ENCODE results near the gene TNKS2.
A peak's percentile ranks its signal among the peaks of the same experiment; 100 is the strongest.
"Not testable (repeated sequence)": the region's sequence is repeated elsewhere in the genome, so short reads cannot be mapped to it uniquely, and the experiment has no call there.

TNKS2 gene

GRCh38 chr10:91886954-91887271 lies 88.7 kb downstream of the TNKS2 start:
- H3K4me1 ChIP-seq (ENCODE audit: control insufficient read depth, insufficient read depth, low read length), result peaks cover 2% of the 10 kb centered on the region
- WGBS (ENCODE audit: insufficient coverage, insufficient read length), result no CpG with 5 or more reads among the region's 6 CpGs
- DNase-seq (ENCODE audit: low read depth, low spot score), result no peak
- H3K9me3 ChIP-seq (ENCODE audit: control insufficient read depth, insufficient read depth, low read length), result no peaks in the 10 kb centered on the region
- H3K4me3 ChIP-seq (ENCODE audit: low read length), result no peak overlapping the region
- no peak overlapping the region for H3K27ac ChIP-seq (ENCODE audit: low read length)
- H3K36me3 ChIP-seq (ENCODE audit: control insufficient read depth, insufficient read depth, low read length), result no peaks in the 10 kb centered on the region
- no peaks in the 10 kb centered on the region for H3K27me3 ChIP-seq (ENCODE audit: control insufficient read depth, insufficient read depth, low read length)

- H3K36me3 ChIP-seq (ENCODE audit: control insufficient read depth, insufficient read depth, low read length), result no peaks in the 10 kb centered on the region
- H3K27me3 ChIP-seq (ENCODE audit: control insufficient read depth, insufficient read depth, low read length), result no peaks in the 10 kb centered on the region
- H3K9me3 ChIP-seq (ENCODE audit: control insufficient read depth, insufficient read depth, low read length), result no peaks in the 10 kb centered on the region
- no CpG with 5 or more reads among the region's 59 CpGs for WGBS (ENCODE audit: insufficient coverage, insufficient read length)
- no peak overlapping the region for H3K4me3 ChIP-seq (ENCODE audit: low read length)
- H3K27ac ChIP-seq (ENCODE audit: low read length), result peak overlapping the region; percentile 40
- H3K4me1 ChIP-seq (ENCODE audit: control insufficient read depth, insufficient read depth, low read length), result peaks cover 2% of the 10 kb centered on the region
- DNase-seq (ENCODE audit: low read depth, low spot score), result peak; percentile 96
These were observed 89.2 kb downstream of the TNKS2 start for GRCh38 chr10:91887272-91888076.

- peaks cover 1% of the 10 kb centered on the region for H3K4me1 ChIP-seq (ENCODE audit: control insufficient read depth, insufficient read depth, low read length)
- no peak overlapping the region for H3K4me3 ChIP-seq (ENCODE audit: low read length)
- H3K36me3 ChIP-seq (ENCODE audit: control insufficient read depth, insufficient read depth, low read length), result no peaks in the 10 kb centered on the region
- H3K27ac ChIP-seq (ENCODE audit: low read length), result no peak overlapping the region
- no peaks in the 10 kb centered on the region for H3K27me3 ChIP-seq (ENCODE audit: control insufficient read depth, insufficient read depth, low read length)
- no CpG with 5 or more reads among the region's 1 CpG for WGBS (ENCODE audit: insufficient coverage, insufficient read length)
- no peaks in the 10 kb centered on the region for H3K9me3 ChIP-seq (ENCODE audit: control insufficient read depth, insufficient read depth, low read length)
- no peak for DNase-seq (ENCODE audit: low read depth, low spot score)
These were observed 93.1 kb downstream of the TNKS2 start for GRCh38 chr10:91891125-91892001.

- Histone ChIP-seq H3K4me3 (ENCODE audit: low read length) (no peak overlapping the region), H3K27me3 (ENCODE audit: control insufficient read depth, insufficient read depth, low read length) (no peaks in the 10 kb centered on the region), H3K4me1 (ENCODE audit: control insufficient read depth, insufficient read depth, low read length) (no peaks in the 10 kb centered on the region; the same call in 1 of the 2 replicates), H3K27ac (ENCODE audit: low read length) (no peak overlapping the region), H3K36me3 (ENCODE audit: control insufficient read depth, insufficient read depth, low read length) (no peaks in the 10 kb centered on the region), H3K9me3 (ENCODE audit: control insufficient read depth, insufficient read depth, low read length) (no peaks in the 10 kb centered on the region)
- DNase-seq (ENCODE audit: low read depth, low spot score), result no peak
- no CpG with 5 or more reads among the region's 2 CpGs for WGBS (ENCODE audit: insufficient coverage, insufficient read length)
These were observed 94.8 kb downstream of the TNKS2 start for GRCh38 chr10:91893051-91893450.

GRCh38 chr10:91894261-91894685 lies 96.0 kb downstream of the TNKS2 start:
- not testable (repeated sequence) for H3K4me1 ChIP-seq (ENCODE audit: control insufficient read depth, insufficient read depth, low read length); DNase-seq (ENCODE audit: low read depth, low spot score); H3K27me3 ChIP-seq (ENCODE audit: control insufficient read depth, insufficient read depth, low read length); H3K9me3 ChIP-seq (ENCODE audit: control insufficient read depth, insufficient read depth, low read length); H3K36me3 ChIP-seq (ENCODE audit: control insufficient read depth, insufficient read depth, low read length); H3K4me3 ChIP-seq (ENCODE audit: low read length); H3K27ac ChIP-seq (ENCODE audit: low read length)
- WGBS (ENCODE audit: insufficient coverage, insufficient read length), result no CpG with 5 or more reads among the region's 14 CpGs

GRCh38 chr10:91896212-91896756 lies 98.1 kb downstream of the TNKS2 start:
- DNase-seq (ENCODE audit: low read depth, low spot score), result no peak
- H3K27ac ChIP-seq (ENCODE audit: low read length), result no peak overlapping the region
- H3K36me3 ChIP-seq (ENCODE audit: control insufficient read depth, insufficient read depth, low read length), result no peaks in the 10 kb centered on the region
- no peaks in the 10 kb centered on the region for H3K9me3 ChIP-seq (ENCODE audit: control insufficient read depth, insufficient read depth, low read length)
- no peaks in the 10 kb centered on the region for H3K4me1 ChIP-seq (ENCODE audit: control insufficient read depth, insufficient read depth, low read length)
- no peaks in the 10 kb centered on the region for H3K27me3 ChIP-seq (ENCODE audit: control insufficient read depth, insufficient read depth, low read length)
- no peak overlapping the region for H3K4me3 ChIP-seq (ENCODE audit: low read length)
- no CpG with 5 or more reads among the region's 3 CpGs for WGBS (ENCODE audit: insufficient coverage, insufficient read length)

GRCh38 chr10:91897421-91897820 lies 99.2 kb downstream of the TNKS2 start:
- DNase-seq (ENCODE audit: low read depth, low spot score), result no peak
- no CpG with 5 or more reads among the region's 8 CpGs for WGBS (ENCODE audit: insufficient coverage, insufficient read length)
- no peaks in the 10 kb centered on the region for H3K9me3 ChIP-seq (ENCODE audit: control insufficient read depth, insufficient read depth, low read length)

GRCh38 chr10:91901784-91902677 lies 103.8 kb downstream of the TNKS2 start:
- H3K4me1 ChIP-seq (ENCODE audit: control insufficient read depth, insufficient read depth, low read length), result peaks cover 2% of the 10 kb centered on the region; the same call in 1 of the 2 replicates
- WGBS (ENCODE audit: insufficient coverage, insufficient read length), result no CpG with 5 or more reads among the region's 2 CpGs
- H3K27ac ChIP-seq (ENCODE audit: low read length), result no peak overlapping the region
- H3K27me3 ChIP-seq (ENCODE audit: control insufficient read depth, insufficient read depth, low read length), result no peaks in the 10 kb centered on the region
- peaks cover 2% of the 10 kb centered on the region; the same call in 1 of the 2 replicates for H3K36me3 ChIP-seq (ENCODE audit: control insufficient read depth, insufficient read depth, low read length)
- H3K4me3 ChIP-seq (ENCODE audit: low read length), result no peak overlapping the region
- no peak for DNase-seq (ENCODE audit: low read depth, low spot score)
- H3K9me3 ChIP-seq (ENCODE audit: control insufficient read depth, insufficient read depth, low read length), result no peaks in the 10 kb centered on the region

More at GRCh38 chr10:91897421-91897820, 99.2 kb downstream of the TNKS2 start:
- Histone ChIP-seq H3K4me3 (ENCODE audit: low read length) (no peak overlapping the region), H3K36me3 (ENCODE audit: control insufficient read depth, insufficient read depth, low read length) (no peaks in the 10 kb centered on the region), H3K4me1 (ENCODE audit: control insufficient read depth, insufficient read depth, low read length) (no peaks in the 10 kb centered on the region), H3K27me3 (ENCODE audit: control insufficient read depth, insufficient read depth, low read length) (no peaks in the 10 kb centered on the region), H3K27ac (ENCODE audit: low read length) (no peak overlapping the region)

GRCh38 chr10:91907033-91907594 lies 108.9 kb downstream of the TNKS2 start:
- WGBS (ENCODE audit: insufficient coverage, insufficient read length), result no CpG with 5 or more reads among the region's 5 CpGs
- Histone ChIP-seq H3K4me3 (ENCODE audit: low read length) (peak overlapping the region; percentile 69; the same call in 1 of the 2 replicates), H3K27ac (ENCODE audit: low read length) (no peak overlapping the region), H3K27me3 (ENCODE audit: control insufficient read depth, insufficient read depth, low read length) (no peaks in the 10 kb centered on the region), H3K36me3 (ENCODE audit: control insufficient read depth, insufficient read depth, low read length) (peaks cover 2% of the 10 kb centered on the region; the same call in 1 of the 2 replicates), H3K4me1 (ENCODE audit: control insufficient read depth, insufficient read depth, low read length) (peaks cover 2% of the 10 kb centered on the region; the same call in 1 of the 2 replicates), H3K9me3 (ENCODE audit: control insufficient read depth, insufficient read depth, low read length) (no peaks in the 10 kb centered on the region)
- DNase-seq (ENCODE audit: low read depth, low spot score), result no peak
